Ovary (tissue), 9 donors: ENCODE measurements around the gene TMEM125. TPM values are rescaled to one million over a fixed set of nuclear protein-coding genes. Genes with fewer than 3 reads are reported as not detected.

Experiments used
- DNase-seq, 5 donors: peaks; one replicate each; pipeline ENCODE4 v3.0.0-alpha.2; 2019 to 2020
- H3K27ac ChIP-seq, 2 donors: fragments of 200-600 bp; one replicate each; pipeline versions ENCODE4 v1.5.1 to v1.8.0; 2019 to 2022
- H3K27me3 ChIP-seq: fragments of 200-600 bp; one replicate; pipeline ENCODE4 v1.8.0; 2022
- H3K36me3 ChIP-seq: fragments of 200-600 bp; sonication (generic); one replicate; pipeline ENCODE4 v1.5.1; 2019
- H3K4me1 ChIP-seq: one replicate; pipeline ENCODE4 v1.8.1; 2013; ENCODE audit warnings: mild to moderate bottlenecking, moderate library complexity; ENCODE audit not compliant: insufficient read depth
- H3K4me3 ChIP-seq: fragments of 200-600 bp; sonication (generic); one replicate; pipeline ENCODE4 v1.5.1; 2017
- H3K9me3 ChIP-seq, 2 donors: fragments of 200-600 bp in 1 of 2; sonication (generic) in 1 of 2; one replicate each; pipeline versions ENCODE4 v1.5.1 to v1.8.1; 2013 to 2019; ENCODE audit warnings: mild to moderate bottlenecking in 1 of 2, moderate library complexity in 1 of 2
- CTCF ChIP-seq, 3 donors: fragments of 450-650 bp in 2 of 3; fragments of 200-600 bp in 1 of 3; IDR thresholded peaks; one replicate each; pipeline versions ENCODE4 v1.5.1 to v1.8.0; 2016 to 2022; ENCODE audit warnings: antibody characterized with exemption in 3 of 3, mild to moderate bottlenecking in 1 of 3
- EP300 ChIP-seq: sonication (generic); formaldehyde crosslinking; IDR thresholded peaks from one replicate; pipeline ENCODE4 v1.6.1; 2017; ENCODE audit warnings: antibody characterized with exemption
- POLR2A ChIP-seq: fragments of 450-650 bp; IDR thresholded peaks from one replicate; pipeline ENCODE4 v1.6.1; 2017; ENCODE audit warnings: antibody characterized with exemption, mild to moderate bottlenecking, moderate library complexity
- WGBS, 3 donors: extraction: QIAGEN DNeasy Blood & Tissue Kit in 1 of 3; methylation state at CpG; one replicate each; pipeline versions ENCODE4 v1.1.5 to v1.1.7; 2013 to 2017; 5-methylcytosine and 5-hydroxymethylcytosine counted together
- intact Hi-C, 4 donors: fragments of 100-400 bp; cut with DNase I; formaldehyde crosslinking; loops; one replicate each; pipeline versions ENCODE4 v1.11.0 to v1.15.1; 2022 to 2023
- polyA plus RNA-seq, 2 donors: library from polyadenylated mRNA; stranded (reverse); fragments of 200-250 nt in 1 of 2; fragments of 350-450 nt in 1 of 2; fragmentation: Illumina TruSeq in 1 of 2; extraction: RNeasy Lipid Tissue Mini Kit (QIAGEN cat#74804) in 1 of 2; gene quantifications; one replicate each; pipeline ENCODE4 v1.2.3, GENCODE V29; 2013 to 2014
- total RNA-seq, 7 donors: library from RNA; depleted of rRNA in 2 of 7; stranded (reverse); fragments of >200 nt in 2 of 7; fragmentation: NEBNext Ultra II Directional in 3 of 7; extraction: Animal tissue kit (Norgen Biotek cat#: 25700) in 3 of 7; gene quantifications; one replicate each; pipeline versions ENCODE4 v1.1.0 to v1.2.4, GENCODE V29; 2016 to 2023
- donor health status: DM: no; HTN: no; CAD: no; lungs with moderate emphysema.
- donor health status: DM: no; HTN: no; CAD: no.
- donor health status: Bipolar disorder and iron deficiency.
- donor health status: DM: yes; HTN: yes; CAD: no.
- donor health status: DM: no; HTN: no; CAD: no.
- donor health status: DM: yes; HTN: yes; CAD: no.

The TMEM125 gene
- total and polyA plus RNA-seq, 9 donors = 0.23 to 20.6 (median 1.3) TPM

GRCh38 chr1:43232482-43232881, 37.3 kb upstream of the TMEM125 start:
- 67 to 75% (median 68%) methylated on average over 4 of the region's 4 CpGs for WGBS, 3 donors
- TF ChIP-seq EP300 (no peak), CTCF (IDR thresholded peaks at IDR 0.05) (no peak), POLR2A (no peak)
- H3K36me3 ChIP-seq = no peaks in the 10 kb centered on the region
- H3K9me3 ChIP-seq = no peaks in the 10 kb centered on the region
- H3K27ac ChIP-seq = no peak overlapping the region
- no peaks in the 10 kb centered on the region for H3K27me3 ChIP-seq
- DNase-seq = no peak
- intact Hi-C loops = loop anchor here in 2 of 4 donors (10.0 kb wide), 2 partner anchors 132 to 182 kb away; partner anchors contain the start of gene ELOVL1 (in 1 of the 2)
- no peak overlapping the region for H3K4me3 ChIP-seq
- H3K4me1 ChIP-seq = peaks cover 7% of the 10 kb centered on the region

- DNase-seq = no peak
- H3K9me3 ChIP-seq = no peaks in the 10 kb centered on the region
- H3K36me3 ChIP-seq = no peaks in the 10 kb centered on the region
- H3K27me3 ChIP-seq = no peaks in the 10 kb centered on the region
- 84 to 90% (median 85%) methylated on average over 5 of the region's 5 CpGs for WGBS, 3 donors
- no peak overlapping the region for H3K4me3 ChIP-seq
- H3K4me1 ChIP-seq = peaks cover 7% of the 10 kb centered on the region
- intact Hi-C loops = loop anchor here in 2 of 4 donors (10.0 kb wide), 2 partner anchors 131 to 181 kb away; partner anchors contain the start of gene ELOVL1 (in 1 of the 2)
- no peak overlapping the region for H3K27ac ChIP-seq
- no peak for TF ChIP-seq EP300
- TF ChIP-seq CTCF (IDR thresholded peaks at IDR 0.05) = no peak
- no peak for TF ChIP-seq POLR2A
Observed at GRCh38 chr1:43233631-43234030, 36.2 kb upstream of the TMEM125 start.

GRCh38 chr1:43234267-43234666, 35.5 kb upstream of the TMEM125 start:
- DNase-seq = no peak
- no peak overlapping the region for H3K4me3 ChIP-seq
- no peaks in the 10 kb centered on the region for H3K27me3 ChIP-seq
- no peaks in the 10 kb centered on the region for H3K9me3 ChIP-seq
- TF ChIP-seq EP300 (no peak), CTCF (IDR thresholded peaks at IDR 0.05) (no peak), POLR2A (no peak)
- WGBS, 3 donors = 92 to 94% (median 94%) methylated on average over 16 to 17 of the region's 17 CpGs
- no peaks in the 10 kb centered on the region for H3K36me3 ChIP-seq
- intact Hi-C loops = loop anchor here in 2 of 4 donors (10.0 kb wide), 2 partner anchors 131 to 181 kb away; partner anchors contain the start of gene ELOVL1 (in 1 of the 2)
- no peak overlapping the region for H3K27ac ChIP-seq
- H3K4me1 ChIP-seq = peaks cover 7% of the 10 kb centered on the region

GRCh38 chr1:43235040-43235439, 34.7 kb upstream of the TMEM125 start:
- 66 to 73% (median 71%) methylated on average over 8 of the region's 8 CpGs for WGBS, 3 donors
- intact Hi-C loops = loop anchor here in 2 of 4 donors (10.0 kb wide), 2 partner anchors 130 to 180 kb away; partner anchors contain the start of gene ELOVL1 (in 1 of the 2)
- no peaks in the 10 kb centered on the region for H3K27me3 ChIP-seq

More at GRCh38 chr1:43235040-43235439, 34.7 kb upstream of the TMEM125 start:
- H3K4me3 ChIP-seq = no peak overlapping the region
- H3K36me3 ChIP-seq = no peaks in the 10 kb centered on the region
- no peak for DNase-seq
- H3K9me3 ChIP-seq = no peaks in the 10 kb centered on the region
- H3K4me1 ChIP-seq = peaks cover 4% of the 10 kb centered on the region
- TF ChIP-seq POLR2A (no peak), CTCF (IDR thresholded peaks at IDR 0.05) (no peak), EP300 (no peak)
- no peak overlapping the region for H3K27ac ChIP-seq
